GM21576 (cell line): ENCODE data around the gene DNAJC4.

Experiments used
- ATAC-seq: cut with Tn5 transposase; IDR thresholded peaks from one replicate; pipeline ENCODE4 v1.9.1; 2021; ENCODE audit warnings: mild to moderate bottlenecking, moderate library complexity; ENCODE audit not compliant: unreplicated experiment

The DNAJC4 gene

DNA sequence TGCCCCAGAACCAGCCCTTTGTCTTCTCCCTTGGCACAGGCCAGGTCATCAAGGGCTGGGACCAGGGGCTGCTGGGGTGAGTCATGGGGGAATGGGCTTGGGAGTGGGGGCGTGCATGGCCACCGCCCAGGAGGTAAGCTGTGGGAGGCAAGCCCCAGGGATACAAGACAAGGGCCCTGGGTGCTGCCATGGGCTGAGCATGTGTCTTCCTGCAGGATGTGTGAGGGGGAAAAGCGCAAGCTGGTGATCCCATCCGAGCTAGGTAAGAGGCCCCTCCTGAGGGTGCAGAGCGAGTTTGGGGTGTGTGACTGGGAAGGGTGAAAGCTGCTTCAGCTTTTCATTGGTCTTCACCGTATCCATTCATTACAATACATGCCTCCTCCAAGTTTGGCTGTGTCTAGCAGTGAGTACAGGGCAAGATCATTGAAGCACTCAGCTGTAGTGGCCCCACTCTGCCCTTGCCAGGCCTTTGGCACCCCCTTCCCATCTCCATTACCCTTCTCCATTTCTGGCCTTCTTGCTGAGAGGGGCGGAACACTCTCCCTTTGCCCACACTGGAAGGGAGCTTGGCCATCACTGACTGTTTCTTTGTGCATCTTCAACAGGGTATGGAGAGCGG lies 13.0 kb downstream of the DNAJC4 start:
- ATAC-seq: no peak

- no peak for ATAC-seq
Measured at GRCh38 chr11:64244107-64244506, 13.8 kb downstream of the DNAJC4 start.

GRCh38 chr11:64244966-64245365 lies 14.6 kb downstream of the DNAJC4 start:
- ATAC-seq: no peak

DNA sequence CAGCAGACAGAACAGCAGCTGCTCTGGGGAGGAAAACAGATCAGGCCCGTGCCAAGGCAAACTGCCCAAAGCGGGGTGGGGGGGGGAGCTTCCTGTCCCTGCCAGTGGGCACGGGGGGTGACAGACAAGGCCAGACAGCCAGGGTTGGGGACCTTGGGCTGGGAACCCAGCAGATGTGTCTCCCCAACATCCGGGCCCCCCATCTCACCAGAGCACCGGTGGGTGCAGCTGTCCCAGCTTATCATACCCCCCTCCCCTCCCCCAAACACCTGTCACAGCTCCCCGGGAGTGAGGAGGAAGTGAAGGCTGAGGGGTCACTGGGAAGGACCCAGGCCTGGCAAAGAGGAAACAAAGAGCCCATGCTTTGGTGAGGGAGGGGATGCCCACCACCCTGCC lies 15.1 kb downstream of the DNAJC4 start:
- no peak for ATAC-seq

GRCh38 chr11:64245797-64246620 lies 15.7 kb downstream of the DNAJC4 start:
- no peak for ATAC-seq

GRCh38 chr11:64246621-64246870 lies 16.2 kb downstream of the DNAJC4 start:
- peak; percentile 9 for ATAC-seq

GRCh38 chr11:64246871-64247728 lies 16.8 kb downstream of the DNAJC4 start, which contains the start of gene PPP1R14B:
PPP1R14B (minus strand) TSS chr11:64246943; CDS start chr11:64246673, 270 bp downstream.
- ATAC-seq: peak; percentile 35

DNA sequence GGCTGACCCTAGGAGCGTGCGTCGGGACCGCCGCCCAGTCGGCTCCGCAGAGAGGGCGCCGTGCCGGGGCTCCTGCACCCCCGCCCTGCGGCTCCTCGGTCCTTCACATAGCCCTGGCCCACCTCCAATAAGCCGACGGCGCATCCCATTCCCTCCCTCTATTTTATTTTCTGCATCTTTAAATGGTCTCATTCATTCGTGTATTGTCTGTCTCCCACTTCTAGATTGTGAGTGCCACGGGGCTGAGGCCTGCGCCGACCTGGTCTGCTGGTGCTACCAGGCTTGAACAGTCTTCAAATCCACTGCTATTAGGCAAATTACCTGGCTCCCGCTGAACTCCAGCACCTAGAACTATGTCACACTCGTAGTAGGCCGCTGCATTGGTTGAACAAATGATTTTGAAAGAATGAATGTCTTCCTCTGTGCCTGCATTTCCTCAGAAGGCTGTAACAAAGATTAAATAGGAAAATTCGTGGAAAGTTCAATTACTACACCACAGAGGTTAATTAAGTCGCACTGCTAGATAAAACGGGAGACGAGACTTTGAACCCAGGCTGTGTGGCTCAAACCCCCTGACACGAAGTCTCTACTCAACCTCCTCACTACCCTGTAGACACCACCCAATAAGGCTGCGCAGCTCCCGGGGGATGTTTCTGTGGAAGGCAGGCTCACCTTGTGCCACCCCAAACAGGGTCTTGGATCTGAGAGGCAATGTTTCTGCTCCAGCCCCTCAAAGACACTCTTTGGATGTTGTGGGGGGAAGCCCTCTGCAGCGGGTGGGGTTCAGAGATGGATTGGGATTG lies 17.6 kb downstream of the DNAJC4 start:
- ATAC-seq: no peak

DNA sequence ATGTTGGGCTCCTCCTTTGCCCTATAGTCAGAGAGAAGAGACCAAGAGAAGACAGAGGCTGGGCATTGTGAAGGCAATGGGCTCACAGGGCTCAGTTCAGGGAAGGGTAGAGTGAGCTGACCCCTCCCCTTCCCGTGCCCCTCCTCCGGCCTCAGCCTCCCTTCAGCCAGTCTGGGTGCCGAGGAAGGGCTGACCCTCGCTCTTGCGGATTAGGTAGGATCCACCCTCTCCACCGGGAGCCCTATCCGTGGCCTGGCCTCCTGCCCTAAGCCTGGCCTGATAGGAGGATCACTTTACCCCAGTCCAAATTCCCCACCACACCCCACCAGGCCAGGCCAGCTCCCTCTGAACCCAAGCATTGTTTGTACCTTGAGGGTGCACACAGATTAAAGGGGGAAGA lies 18.2 kb downstream of the DNAJC4 start:
- ATAC-seq: no peak

GRCh38 chr11:64249038-64249437 lies 18.7 kb downstream of the DNAJC4 start:
- no peak for ATAC-seq

GRCh38 chr11:64249563-64250414 lies 19.4 kb downstream of the DNAJC4 start:
- no peak for ATAC-seq

DNA sequence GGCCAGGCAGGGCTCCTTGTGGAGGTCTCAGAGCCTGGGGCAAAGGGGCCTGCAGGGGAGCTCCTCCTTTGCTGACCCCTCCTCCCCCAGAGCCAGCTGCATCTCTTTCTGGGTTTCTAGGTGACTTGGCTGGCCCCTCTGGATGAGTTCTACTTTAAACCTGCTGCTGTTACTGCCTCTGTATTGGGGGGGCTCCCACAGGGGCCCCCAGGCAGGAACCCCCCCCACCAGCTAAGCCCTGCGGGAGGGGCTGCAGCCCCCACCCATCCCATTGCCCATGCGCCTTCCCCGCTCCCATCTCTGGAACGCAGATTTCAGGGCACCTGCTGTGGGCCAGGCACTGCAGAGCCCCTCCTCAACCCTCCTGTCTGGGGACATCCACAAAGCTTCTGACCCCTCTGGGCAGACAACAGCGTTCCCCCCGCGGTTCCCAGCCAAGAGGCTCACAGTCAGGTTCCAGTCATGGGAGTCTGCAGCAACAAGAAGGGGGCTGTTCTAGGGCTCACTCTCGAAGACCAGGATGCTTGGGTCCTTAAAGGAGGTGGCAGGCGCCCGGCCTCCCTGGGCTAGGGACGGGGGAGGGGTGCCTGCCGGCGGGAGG lies 20.2 kb downstream of the DNAJC4 start:
- ATAC-seq: no peak

- ATAC-seq: peak; percentile 41
Measured at GRCh38 chr11:64251016-64251752, 20.8 kb downstream of the DNAJC4 start, which contains the start of gene PLCB3. PLCB3 (plus strand) TSS chr11:64251530; CDS start chr11:64251650, 120 bp downstream.

DNA sequence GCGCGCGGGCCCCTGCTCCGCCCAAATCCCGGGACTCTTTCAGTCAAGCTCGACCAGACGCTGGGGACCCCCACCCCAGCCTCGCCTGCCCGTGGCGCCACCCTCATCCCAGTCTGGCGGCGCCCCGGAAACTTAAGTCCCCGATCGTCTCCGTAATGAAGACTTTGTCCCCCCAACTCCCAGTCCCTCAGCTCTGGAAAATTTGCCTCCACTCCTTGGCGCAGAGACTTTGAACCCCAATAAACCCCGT lies 21.3 kb downstream of the DNAJC4 start:
- ATAC-seq: no peak

GRCh38 chr11:64252003-64252872 lies 21.9 kb downstream of the DNAJC4 start:
- no peak for ATAC-seq

GRCh38 chr11:64253043-64253442 lies 22.7 kb downstream of the DNAJC4 start:
- ATAC-seq: no peak

GRCh38 chr11:64253481-64253880 lies 23.1 kb downstream of the DNAJC4 start:
- no peak for ATAC-seq

DNA sequence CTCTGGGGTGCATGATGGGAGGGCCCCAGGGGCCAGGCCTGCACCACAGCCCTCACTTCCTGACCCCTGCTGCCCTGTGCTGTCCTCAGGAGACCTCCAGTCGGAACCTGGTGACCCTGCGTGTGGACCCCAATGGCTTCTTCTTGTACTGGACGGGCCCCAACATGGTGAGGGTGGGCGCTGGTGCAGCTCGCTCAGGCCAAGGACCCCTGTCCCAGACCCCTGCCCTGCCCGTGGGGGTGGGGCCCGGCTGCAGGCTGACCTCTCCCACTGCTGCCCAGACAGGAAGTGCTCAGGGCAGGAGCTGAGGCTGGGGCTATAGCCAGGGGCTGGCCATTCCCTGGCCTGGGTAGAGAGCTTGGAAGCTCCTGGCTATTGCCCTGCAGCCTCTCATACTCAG lies 24.0 kb downstream of the DNAJC4 start:
- ATAC-seq: no peak
